Effector CD8-positive, alpha-beta T cell (primary cell): ENCODE measurements around the gene RNF223.
"Not testable (repeated sequence)": the region's sequence is repeated elsewhere in the genome, so short reads cannot be mapped to it uniquely, and the experiment has no call there.

Experiments
- DNase-seq: peaks from one replicate; lab custom pipeline; 2025; lab: John Stamatoyannopoulos, UW

Gene RNF223

GRCh38 chr1:1087351-1088028 is 13.4 kb upstream of the RNF223 start:
- DNase-seq = no peak

DNA sequence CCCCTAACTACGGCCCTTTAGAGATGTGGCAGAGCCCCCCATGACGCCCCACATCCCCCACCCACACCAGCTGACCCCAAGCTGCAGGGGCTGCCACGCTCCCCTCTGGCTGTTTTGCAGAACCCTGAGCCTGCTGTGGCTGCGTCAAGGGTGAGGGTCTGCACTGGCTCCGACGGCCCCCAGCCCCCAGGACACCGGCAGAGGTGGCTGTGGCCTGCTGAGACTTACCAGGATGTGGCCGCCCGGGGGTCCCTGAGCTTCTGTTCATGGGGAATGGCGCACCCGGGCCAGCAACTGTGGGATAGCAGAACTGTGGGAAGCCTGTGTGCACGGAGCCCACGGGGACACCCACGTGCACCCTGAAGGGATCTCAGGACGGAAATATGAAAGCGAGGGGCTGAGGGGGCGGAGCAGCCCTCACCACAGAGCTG is 12.8 kb upstream of the RNF223 start:
- no peak for DNase-seq

- DNase-seq = no peak
Observed at GRCh38 chr1:1085911-1086841, 12.1 kb upstream of the RNF223 start.

GRCh38 chr1:1085171-1085841 is 11.2 kb upstream of the RNF223 start:
- DNase-seq = no peak

DNA sequence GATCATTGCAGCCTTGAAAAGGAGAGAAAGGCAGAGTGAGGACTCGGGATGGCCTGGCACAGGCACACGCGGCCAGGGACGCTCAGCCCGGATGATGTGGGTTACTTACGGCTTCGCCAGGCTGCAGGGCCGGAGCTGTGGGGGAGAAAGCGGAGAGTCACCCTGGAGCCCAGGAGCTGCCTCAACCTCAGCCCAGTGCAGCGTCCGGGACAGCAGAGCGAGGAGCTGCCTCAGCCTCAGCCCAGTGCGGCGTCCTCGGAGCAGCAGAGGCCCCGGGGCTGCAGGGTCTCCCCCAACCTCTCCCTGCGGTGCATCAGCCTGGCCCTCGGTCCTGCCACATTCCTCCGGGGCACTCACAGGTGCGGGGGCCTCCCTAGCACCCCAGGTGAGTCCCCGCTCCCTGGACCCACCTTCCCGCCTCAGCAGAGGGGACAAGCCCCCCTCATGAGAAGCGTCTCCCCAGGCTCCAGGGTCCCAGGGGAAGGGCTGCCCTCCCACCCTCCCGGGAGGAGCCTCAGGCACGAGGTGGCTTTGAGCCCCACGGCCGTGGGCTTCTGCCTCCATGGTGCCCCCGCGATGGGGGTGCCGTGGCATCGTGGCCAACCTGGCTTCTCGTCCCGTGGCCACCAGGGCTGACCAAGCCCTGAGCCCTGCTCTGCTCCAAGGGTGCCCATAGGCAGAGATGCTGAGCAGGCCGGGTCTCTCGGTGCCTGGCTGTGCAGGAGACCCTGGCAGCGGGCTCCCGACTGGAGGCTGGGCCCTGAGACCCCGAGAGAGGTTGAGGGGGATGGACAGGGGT is 10.5 kb upstream of the RNF223 start:
- no peak for DNase-seq

- DNase-seq = no peak
Observed at GRCh38 chr1:1083416-1084371, 9.6 kb upstream of the RNF223 start.

DNA sequence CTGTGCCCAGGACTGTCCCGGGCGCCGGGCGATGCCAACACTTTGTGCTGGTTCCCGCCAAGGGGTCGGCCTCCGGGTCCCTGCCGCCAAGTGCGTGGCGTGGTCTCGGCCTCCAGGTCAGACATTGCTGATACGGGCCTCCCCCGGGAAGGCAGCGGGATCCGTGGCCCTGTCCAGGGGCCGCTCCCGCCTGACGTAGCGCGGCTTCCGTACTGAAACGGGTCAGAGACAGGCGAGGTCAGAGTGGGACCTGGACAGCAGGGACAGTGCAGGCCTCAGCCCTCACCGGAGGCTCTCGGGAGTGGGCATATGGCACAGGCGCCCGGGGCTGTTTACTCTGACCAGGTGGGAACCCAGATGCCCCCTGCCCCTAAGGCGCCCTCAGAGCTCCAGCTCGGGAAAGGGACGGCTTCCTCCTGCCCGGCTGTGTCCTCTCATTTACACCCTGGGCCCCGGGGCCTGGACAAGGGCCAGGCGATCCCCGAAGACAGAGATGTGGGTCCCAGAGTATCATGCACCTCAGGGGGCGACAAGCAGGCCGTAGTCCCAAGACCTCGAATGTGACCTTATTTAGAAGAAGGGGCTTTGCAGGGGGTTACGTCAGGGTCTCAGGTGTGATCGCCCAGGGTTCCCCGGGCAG is 8.8 kb upstream of the RNF223 start:
- no peak for DNase-seq

DNA sequence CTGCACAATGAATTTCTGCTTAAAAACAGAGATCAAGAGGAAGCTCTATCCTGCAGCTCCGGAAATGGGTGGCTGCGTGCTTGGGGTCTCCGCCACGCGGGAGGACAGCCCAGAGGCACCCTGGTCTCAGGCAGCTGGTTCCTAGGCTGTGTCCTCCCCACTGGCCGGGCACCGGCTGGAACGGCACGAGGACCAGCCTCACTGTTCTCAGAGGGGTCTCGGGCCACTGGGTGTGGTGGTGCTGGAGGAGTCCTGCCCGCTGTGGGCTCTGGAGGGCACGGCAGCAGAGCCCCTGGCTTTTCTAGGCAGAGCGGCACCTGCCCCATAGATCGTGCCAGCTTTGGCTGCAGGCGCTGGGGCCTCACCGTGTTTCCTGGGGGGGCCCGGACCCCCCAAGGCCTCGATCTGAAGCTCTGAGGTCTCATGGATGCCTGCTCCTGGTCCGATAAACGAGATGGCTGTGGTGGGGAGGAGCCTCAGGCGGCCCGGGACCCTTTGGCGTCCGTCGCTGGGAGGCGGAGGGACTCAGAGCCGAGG is 8.2 kb upstream of the RNF223 start:
- no peak for DNase-seq

DNA sequence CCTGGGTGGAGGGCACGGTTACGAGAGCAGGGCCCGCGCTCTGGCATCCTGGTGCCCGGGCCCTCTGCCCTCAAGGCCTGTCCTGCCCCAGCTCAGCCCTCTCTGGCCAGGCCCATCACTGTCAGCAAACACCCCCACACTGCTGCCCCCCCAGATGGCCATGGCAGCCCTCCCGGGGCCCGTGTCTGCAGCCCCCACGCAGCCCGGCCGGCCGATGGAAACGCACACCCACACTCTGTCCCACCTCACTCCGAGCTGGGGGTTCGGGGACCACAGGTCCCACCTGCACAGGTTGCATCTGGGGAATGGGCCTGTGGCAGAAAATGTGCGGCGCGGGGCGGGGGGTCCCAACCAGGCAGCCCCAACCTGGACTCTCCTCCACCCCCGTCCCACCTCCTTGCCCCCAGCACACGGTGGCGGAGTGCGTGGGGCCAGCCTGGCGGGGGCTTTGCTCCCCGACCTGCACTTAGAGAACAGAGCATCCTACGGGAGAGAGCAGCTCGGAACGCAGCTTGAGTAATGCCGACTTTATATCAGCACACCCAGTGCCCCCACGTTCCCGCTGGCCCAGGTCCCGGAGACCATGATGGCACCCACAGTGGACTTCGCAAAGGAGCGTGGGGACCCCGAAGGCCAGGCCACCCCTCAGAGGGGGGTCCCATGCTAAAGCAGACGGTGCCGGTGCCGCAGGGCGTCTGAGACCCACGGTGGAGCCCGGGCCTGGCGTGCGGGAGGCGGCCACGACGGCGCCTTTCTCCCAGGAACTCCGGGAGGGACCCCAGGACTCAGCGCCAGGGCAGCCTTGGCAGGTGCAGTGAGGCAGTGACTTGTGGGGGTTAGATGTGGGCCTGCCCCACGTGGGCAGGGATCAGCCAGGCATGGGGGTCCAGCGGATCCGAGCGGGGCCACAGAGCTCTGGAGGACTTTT is 7.5 kb upstream of the RNF223 start:
- DNase-seq = no peak

DNA sequence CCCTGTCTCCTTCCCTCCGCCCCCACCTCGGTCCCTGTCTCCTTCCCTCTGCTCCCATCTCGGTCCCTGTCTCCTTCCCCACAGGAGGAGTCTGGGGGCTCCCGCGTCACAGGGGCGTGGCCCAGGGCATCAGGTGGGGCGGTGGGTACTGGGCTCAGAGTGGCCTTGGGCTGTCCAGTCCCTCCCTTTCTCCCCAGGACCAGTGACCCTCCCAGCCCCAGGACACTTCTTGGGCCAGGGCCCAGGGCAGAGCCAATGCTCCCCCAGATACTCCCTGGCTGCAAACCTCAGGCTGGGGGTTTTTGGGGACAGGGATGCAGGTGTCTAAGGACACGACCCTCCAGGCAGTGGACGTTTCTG is 6.8 kb upstream of the RNF223 start:
- DNase-seq = no peak

- no peak for DNase-seq
Observed at GRCh38 chr1:1080122-1080757, 6.1 kb upstream of the RNF223 start.

DNA sequence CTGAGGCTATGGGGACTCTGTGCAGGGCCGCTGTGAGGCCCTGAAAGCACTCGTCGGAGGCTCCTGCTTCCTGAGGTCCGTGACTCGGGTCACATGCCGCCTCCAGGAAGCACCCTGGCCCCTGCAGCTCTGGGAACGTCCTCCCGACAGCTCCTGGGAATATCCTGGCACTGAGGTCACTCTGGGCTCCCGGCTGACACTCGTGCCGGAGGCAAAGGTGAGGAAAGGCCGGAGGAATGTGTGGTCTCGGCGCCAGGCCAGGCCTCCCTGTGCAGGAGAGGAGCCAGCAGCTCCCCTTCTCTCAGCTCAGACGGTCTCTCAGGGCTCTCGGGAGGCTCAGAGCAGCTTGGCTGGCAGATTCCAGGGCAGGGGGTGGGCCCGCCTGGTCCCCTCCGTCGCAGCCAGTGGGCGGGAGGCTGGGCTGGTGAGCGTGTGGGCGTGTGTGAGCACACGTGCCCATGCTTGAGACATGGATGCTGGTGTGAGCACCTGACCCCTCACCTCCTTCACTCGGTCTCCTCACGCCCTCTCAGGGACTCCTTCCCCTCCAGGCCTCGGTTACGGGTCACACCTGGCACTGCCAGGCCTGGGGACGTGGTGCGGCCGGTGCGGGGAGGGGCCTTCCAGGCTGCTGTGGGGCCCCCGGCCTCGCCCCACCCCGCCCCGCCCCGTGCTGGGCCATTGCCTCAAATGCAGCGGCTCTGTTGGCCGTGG is 5.5 kb upstream of the RNF223 start:
- DNase-seq = no peak

- not testable (repeated sequence) for DNase-seq
Observed at GRCh38 chr1:1077396-1077795, 3.3 kb upstream of the RNF223 start.

GRCh38 chr1:1075148-1075935 is 1.2 kb upstream of the RNF223 start:
- DNase-seq = no peak

GRCh38 chr1:1074631-1075147 is 583 bp upstream of the RNF223 start:
- no peak for DNase-seq
